Measurements from ENCODE around the gene DBT. TPM values are rescaled to one million over a fixed set of nuclear protein-coding genes. Genes with fewer than 3 reads are reported as not detected.
A peak's percentile ranks its signal among the peaks of the same experiment; 100 is the strongest.

Gene DBT
- total RNA-seq, 2 experiments from 2014 or later, result 11.8 to 12.6 TPM

GRCh38 chr1:100290291-100290690 is 40.7 kb upstream of the DBT start:
- TF ChIP-seq, protein P1, sequence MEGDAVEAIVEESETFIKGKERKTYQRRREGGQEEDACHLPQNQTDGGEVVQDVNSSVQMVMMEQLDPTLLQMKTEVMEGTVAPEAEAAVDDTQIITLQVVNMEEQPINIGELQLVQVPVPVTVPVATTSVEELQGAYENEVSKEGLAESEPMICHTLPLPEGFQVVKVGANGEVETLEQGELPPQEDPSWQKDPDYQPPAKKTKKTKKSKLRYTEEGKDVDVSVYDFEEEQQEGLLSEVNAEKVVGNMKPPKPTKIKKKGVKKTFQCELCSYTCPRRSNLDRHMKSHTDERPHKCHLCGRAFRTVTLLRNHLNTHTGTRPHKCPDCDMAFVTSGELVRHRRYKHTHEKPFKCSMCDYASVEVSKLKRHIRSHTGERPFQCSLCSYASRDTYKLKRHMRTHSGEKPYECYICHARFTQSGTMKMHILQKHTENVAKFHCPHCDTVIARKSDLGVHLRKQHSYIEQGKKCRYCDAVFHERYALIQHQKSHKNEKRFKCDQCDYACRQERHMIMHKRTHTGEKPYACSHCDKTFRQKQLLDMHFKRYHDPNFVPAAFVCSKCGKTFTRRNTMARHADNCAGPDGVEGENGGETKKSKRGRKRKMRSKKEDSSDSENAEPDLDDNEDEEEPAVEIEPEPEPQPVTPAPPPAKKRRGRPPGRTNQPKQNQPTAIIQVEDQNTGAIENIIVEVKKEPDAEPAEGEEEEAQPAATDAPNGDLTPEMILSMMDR (IDR thresholded peaks at IDR 0.05), result no peak
- H3K9me3 Mint-ChIP-seq, result no peaks in the 10 kb centered on the region
- H3K27ac Mint-ChIP-seq, result peak overlapping the region; percentile 34
- ChIA-PET POLR2A (interaction anchor here (1.1 to 1.9 kb wide), 2 partner anchors 24 to 42 kb away, joined by 3 to 10 read pairs; partner anchors contain the start of gene RTCA), CTCF (interaction anchor here (1.1 to 1.9 kb wide), 4 partner anchors 10 to 169 kb away, joined by 3 to 7 read pairs (median 5); no protein-coding TSS in a partner anchor)
- H3K4me1 Mint-ChIP-seq (ENCODE audit: low read depth), result peaks cover 3% of the 10 kb centered on the region
- intact Hi-C loops (cut with micrococcal nuclease), result no loop called here
- H3K36me3 Mint-ChIP-seq (ENCODE audit: low read depth), result peaks cover 21% of the 10 kb centered on the region
- no peaks in the 10 kb centered on the region for H3K27me3 Mint-ChIP-seq
- DNase-seq (no peak), ATAC-seq (no peak)
- H3K4me3 Mint-ChIP-seq, result no peak overlapping the region

DNA sequence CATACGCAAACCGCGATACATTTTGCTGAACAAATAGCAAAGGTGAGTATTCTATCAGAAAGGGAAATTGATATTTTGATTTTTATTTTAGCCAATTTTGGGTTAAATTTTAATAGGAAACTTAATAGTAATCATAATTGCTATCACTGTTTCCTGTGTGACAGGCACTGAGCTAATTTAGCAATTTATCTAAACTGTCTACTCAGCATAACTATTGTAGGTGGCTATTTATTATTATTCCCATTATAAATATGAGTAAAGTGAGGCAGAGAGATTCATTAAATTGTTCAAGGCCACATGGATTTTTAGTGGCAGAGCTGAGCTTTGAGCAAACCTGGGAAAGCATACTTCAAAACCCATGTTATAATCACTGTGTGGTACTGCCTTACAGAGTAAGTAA is 37.5 kb upstream of the DBT start:
- TF ChIP-seq, protein P1 (IDR thresholded peaks at IDR 0.05), result no peak
- Mint-ChIP-seq H3K4me3 (no peak overlapping the region), H3K27me3 (no peaks in the 10 kb centered on the region), H3K27ac (no peak overlapping the region), H3K36me3 (ENCODE audit: low read depth) (peaks cover 23% of the 10 kb centered on the region), H3K4me1 (ENCODE audit: low read depth) (no peaks in the 10 kb centered on the region), H3K9me3 (no peaks in the 10 kb centered on the region)
- ChIA-PET CTCF (interaction anchor here (1.0 to 1.5 kb wide), 2 partner anchors 9 to 11 kb away, joined by 3 read pairs; no protein-coding TSS in a partner anchor), POLR2A (no interaction called here)
- intact Hi-C loops (cut with micrococcal nuclease), result no loop called here
- ATAC-seq, result no peak
- no peak for DNase-seq

- ChIA-PET CTCF (no interaction called here), POLR2A (interaction anchor here (0.7 kb wide), 1 partner anchor 14 kb away, joined by 3 read pairs; no protein-coding TSS in a partner anchor)
- Mint-ChIP-seq H3K4me3 (no peak overlapping the region), H3K4me1 (ENCODE audit: low read depth) (peaks cover 4% of the 10 kb centered on the region), H3K27me3 (no peaks in the 10 kb centered on the region), H3K27ac (no peak overlapping the region), H3K36me3 (ENCODE audit: low read depth) (peaks cover 28% of the 10 kb centered on the region), H3K9me3 (no peaks in the 10 kb centered on the region)
- ATAC-seq (no peak), DNase-seq (no peak)
- intact Hi-C loops (cut with micrococcal nuclease), result no loop called here
- TF ChIP-seq, protein P1 (IDR thresholded peaks at IDR 0.05), result no peak
Measured at GRCh38 chr1:100284591-100284990, 35.0 kb upstream of the DBT start.

- ATAC-seq (no peak), DNase-seq (no peak)
- ChIA-PET CTCF (interaction anchor here (1.7 kb wide), 1 partner anchor 180 kb away, joined by 4 read pairs; no protein-coding TSS in a partner anchor), POLR2A (no interaction called here)
- Mint-ChIP-seq H3K9me3 (no peaks in the 10 kb centered on the region), H3K36me3 (ENCODE audit: low read depth) (peaks cover 37% of the 10 kb centered on the region), H3K4me1 (ENCODE audit: low read depth) (peaks cover 12% of the 10 kb centered on the region), H3K27me3 (no peaks in the 10 kb centered on the region), H3K4me3 (no peak overlapping the region), H3K27ac (no peak overlapping the region)
- intact Hi-C loops (cut with micrococcal nuclease), result loop anchor here (10.0 kb wide), 1 partner anchor 175 kb away; no protein-coding TSS in a partner anchor
- TF ChIP-seq, protein P1 (IDR thresholded peaks at IDR 0.05), result no peak
Measured at GRCh38 chr1:100279954-100280682, 30.5 kb upstream of the DBT start.

DNA sequence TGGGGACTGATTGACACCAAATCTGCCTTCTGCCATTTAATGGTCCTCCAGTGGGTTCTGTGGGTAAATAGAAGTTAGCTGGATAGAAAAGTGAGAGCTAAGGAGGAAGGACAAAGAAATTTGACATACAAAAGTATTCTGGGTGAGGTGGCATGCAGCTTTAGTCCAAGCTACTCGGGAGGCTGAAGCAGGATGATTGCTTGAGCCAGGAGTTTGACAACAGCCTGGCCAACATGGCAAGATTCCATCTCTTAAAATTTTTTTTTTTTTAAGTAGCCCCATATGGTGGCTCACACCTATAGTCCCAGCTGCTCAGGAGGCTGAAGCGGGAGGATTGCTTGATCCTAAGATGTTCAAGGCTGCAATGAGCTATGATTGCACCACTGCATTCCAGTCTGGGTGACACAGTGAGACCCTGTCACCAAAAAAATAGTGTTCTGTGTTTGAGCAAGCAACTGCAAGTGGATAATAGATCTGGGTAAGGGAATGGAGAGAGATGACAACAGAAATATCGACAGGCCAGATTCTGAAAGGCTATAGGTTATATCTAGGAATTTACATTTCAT is 29.8 kb upstream of the DBT start:
- Mint-ChIP-seq H3K4me3 (no peak overlapping the region), H3K9me3 (no peaks in the 10 kb centered on the region), H3K4me1 (ENCODE audit: low read depth) (peaks cover 13% of the 10 kb centered on the region), H3K27ac (peak overlapping the region; percentile 7), H3K36me3 (ENCODE audit: low read depth) (peaks cover 38% of the 10 kb centered on the region), H3K27me3 (no peaks in the 10 kb centered on the region)
- TF ChIP-seq, protein P1 (IDR thresholded peaks at IDR 0.05), result no peak
- ChIA-PET POLR2A (interaction anchor here (0.6 kb wide), 1 partner anchor 109 kb away, joined by 5 read pairs; no protein-coding TSS in a partner anchor), CTCF (interaction anchor here (0.6 to 1.7 kb wide), 3 partner anchors 19 to 496 kb away, joined by 3 to 4 read pairs (median 4); no protein-coding TSS in a partner anchor)
- ATAC-seq, result no peak
- DNase-seq, result no peak
- intact Hi-C loops (cut with micrococcal nuclease), result loop anchor here (10.0 kb wide), 1 partner anchor 175 kb away; no protein-coding TSS in a partner anchor

Measured in activated CD8-positive, alpha-beta T cell treated with anti-CD3 and anti-CD28 coated beads for 36 hours (primary cell).